IMR-90 (cell line): ENCODE measurements around the gene SH2D6.

Experiments
- MAFK ChIP-seq: IDR thresholded peaks from 2 replicates; pipeline ENCODE4 v1.6.1; 2012; ENCODE audit warnings: low read depth, low read length, improper control_type of control experiment
- POLR2A ChIP-seq: IDR thresholded peaks from 2 replicates; pipeline ENCODE4 v1.6.1; 2012; ENCODE audit warnings: mild to moderate bottlenecking, low read depth, low read length
- RFX5 ChIP-seq: IDR thresholded peaks from 2 replicates; pipeline ENCODE4 v1.8.0; 2012; ENCODE audit warnings: low read depth, mild to moderate bottlenecking, low read length, moderate library complexity
- TF ChIP-seq, protein P1 (sequence below): conservative IDR thresholded peaks from 2 replicates; pipeline ENCODE4 v1.5.1; 2012; ENCODE audit warnings: mild to moderate bottlenecking, low read depth, low read length, improper control_type of control experiment

- TF ChIP-seq, protein P1, sequence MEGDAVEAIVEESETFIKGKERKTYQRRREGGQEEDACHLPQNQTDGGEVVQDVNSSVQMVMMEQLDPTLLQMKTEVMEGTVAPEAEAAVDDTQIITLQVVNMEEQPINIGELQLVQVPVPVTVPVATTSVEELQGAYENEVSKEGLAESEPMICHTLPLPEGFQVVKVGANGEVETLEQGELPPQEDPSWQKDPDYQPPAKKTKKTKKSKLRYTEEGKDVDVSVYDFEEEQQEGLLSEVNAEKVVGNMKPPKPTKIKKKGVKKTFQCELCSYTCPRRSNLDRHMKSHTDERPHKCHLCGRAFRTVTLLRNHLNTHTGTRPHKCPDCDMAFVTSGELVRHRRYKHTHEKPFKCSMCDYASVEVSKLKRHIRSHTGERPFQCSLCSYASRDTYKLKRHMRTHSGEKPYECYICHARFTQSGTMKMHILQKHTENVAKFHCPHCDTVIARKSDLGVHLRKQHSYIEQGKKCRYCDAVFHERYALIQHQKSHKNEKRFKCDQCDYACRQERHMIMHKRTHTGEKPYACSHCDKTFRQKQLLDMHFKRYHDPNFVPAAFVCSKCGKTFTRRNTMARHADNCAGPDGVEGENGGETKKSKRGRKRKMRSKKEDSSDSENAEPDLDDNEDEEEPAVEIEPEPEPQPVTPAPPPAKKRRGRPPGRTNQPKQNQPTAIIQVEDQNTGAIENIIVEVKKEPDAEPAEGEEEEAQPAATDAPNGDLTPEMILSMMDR, result no peak
- no peak for TF ChIP-seq POLR2A
- TF ChIP-seq RFX5, result no peak
- TF ChIP-seq MAFK, result no peak
Observed at GRCh38 chr2:85476624-85477023, 58.1 kb downstream of the SH2D6 start.
